ENCODE measurements around the gene MIF.

DNA sequence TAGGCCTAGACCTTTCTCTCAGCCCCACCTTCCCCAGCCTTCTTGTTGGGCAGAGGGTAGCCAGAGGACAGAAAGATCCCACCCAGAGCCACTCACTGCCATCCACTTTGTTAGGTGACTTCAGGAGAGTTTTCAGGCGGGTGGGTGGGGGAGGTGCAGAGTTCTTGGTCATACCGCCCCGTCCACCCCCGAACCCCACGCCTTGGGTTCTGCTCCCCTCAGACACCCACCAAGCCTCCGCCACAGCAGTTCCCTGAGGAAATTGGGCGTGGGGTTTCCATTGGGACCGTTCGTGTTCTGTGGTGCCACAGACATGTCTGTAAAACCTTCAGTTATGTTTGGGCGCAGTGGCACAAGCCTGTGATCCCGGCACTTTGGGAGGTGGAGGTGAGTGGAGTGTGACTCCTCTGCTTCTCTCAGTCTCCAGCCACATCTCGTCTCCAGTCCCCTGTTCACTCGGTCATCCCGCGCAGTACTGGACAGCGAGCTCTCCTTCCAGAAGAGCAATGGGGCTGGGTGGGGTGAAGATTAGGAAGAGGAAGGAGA is 1.5 kb downstream of the MIF start:
- TF ChIP-seq RARB (CRISPR knock-in tag; IDR thresholded peaks at IDR 0.05) = no peak
- no peak for TF ChIP-seq EHMT2 (IDR thresholded peaks at IDR 0.05; ENCODE audit: low read depth)
- TF ChIP-seq POLR2A (IDR thresholded peaks at IDR 0.05; ENCODE audit: low read length) = no peak
- TF ChIP-seq ZFP36 (IDR thresholded peaks at IDR 0.05; ENCODE audit: borderline replicate concordance, partially characterized antibody) = no peak
- TF ChIP-seq, protein P1, sequence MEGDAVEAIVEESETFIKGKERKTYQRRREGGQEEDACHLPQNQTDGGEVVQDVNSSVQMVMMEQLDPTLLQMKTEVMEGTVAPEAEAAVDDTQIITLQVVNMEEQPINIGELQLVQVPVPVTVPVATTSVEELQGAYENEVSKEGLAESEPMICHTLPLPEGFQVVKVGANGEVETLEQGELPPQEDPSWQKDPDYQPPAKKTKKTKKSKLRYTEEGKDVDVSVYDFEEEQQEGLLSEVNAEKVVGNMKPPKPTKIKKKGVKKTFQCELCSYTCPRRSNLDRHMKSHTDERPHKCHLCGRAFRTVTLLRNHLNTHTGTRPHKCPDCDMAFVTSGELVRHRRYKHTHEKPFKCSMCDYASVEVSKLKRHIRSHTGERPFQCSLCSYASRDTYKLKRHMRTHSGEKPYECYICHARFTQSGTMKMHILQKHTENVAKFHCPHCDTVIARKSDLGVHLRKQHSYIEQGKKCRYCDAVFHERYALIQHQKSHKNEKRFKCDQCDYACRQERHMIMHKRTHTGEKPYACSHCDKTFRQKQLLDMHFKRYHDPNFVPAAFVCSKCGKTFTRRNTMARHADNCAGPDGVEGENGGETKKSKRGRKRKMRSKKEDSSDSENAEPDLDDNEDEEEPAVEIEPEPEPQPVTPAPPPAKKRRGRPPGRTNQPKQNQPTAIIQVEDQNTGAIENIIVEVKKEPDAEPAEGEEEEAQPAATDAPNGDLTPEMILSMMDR (IDR thresholded peaks at IDR 0.05) = no peak
- no peak for TF ChIP-seq HDAC2 (IDR thresholded peaks at IDR 0.05)
- TF ChIP-seq EP300 (IDR thresholded peaks at IDR 0.05) = no peak
- TF ChIP-seq, protein P2, sequence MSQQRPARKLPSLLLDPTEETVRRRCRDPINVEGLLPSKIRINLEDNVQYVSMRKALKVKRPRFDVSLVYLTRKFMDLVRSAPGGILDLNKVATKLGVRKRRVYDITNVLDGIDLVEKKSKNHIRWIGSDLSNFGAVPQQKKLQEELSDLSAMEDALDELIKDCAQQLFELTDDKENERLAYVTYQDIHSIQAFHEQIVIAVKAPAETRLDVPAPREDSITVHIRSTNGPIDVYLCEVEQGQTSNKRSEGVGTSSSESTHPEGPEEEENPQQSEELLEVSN (IDR thresholded peaks at IDR 0.05; ENCODE audit: borderline replicate concordance, low read depth) = no peak
- TF ChIP-seq, protein P3, sequence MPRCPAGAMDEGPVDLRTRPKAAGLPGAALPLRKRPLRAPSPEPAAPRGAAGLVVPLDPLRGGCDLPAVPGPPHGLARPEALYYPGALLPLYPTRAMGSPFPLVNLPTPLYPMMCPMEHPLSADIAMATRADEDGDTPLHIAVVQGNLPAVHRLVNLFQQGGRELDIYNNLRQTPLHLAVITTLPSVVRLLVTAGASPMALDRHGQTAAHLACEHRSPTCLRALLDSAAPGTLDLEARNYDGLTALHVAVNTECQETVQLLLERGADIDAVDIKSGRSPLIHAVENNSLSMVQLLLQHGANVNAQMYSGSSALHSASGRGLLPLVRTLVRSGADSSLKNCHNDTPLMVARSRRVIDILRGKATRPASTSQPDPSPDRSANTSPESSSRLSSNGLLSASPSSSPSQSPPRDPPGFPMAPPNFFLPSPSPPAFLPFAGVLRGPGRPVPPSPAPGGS (IDR thresholded peaks at IDR 0.05) = no peak
